GM19438 (cell line): ENCODE data around the gene SLC15A2.

Experiments used
- ATAC-seq: cut with Tn5 transposase; IDR thresholded peaks from one replicate; pipeline ENCODE4 v1.9.1; 2021; ENCODE audit warnings: low read depth; ENCODE audit not compliant: unreplicated experiment

Gene SLC15A2

DNA sequence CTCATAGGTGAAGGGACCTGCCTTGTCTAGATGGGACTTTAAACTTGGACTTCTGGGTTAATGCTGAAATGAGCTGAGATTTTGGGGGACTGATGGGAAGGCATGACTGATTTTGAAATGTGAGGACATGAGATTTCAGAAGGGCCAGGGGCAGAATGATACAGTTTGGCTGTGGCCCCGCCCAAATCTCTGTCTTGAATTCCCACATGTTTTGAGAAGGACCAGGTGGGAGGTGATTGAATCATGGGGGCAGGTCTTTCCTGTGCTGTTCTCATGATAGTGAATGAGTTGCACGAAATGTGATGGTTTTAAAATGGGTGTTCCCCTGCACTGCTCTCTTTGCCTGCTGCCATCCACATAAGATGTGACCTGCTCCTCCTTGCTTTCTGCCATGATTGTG, 85.0 kb downstream of the SLC15A2 start:
- no peak for ATAC-seq

DNA sequence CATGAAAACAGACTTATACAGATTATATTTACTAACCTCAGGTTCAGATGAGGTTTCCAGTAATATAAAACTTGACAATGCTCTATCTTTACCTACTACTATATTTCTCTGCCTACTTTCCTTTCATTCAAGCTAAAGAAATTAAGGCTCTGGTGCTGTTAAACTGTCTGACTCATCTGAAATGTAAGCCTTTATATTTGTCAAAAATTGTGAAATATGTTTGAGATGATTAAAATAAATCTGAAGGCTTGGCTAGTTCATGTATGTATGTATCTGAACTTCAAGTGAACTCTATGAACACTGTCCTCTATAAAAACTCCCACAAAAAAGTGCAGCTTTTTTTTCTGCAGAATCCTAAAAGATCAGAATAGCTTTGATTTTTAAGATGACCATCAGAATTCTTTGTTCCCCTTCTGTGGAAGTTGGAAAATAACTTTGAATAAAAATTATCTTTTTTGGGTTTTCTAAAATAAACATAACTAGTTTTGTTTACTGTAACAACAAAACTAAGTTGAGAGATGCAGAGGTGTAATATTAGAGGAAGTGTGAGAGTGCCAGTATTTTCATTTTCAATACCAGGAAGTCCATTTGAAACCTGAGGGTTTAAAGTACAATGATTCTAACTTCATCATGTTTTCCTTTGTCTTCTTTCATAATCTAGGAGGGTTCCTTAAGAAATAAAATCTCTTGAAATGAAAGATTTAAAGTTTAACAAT, 85.7 kb downstream of the SLC15A2 start:
- ATAC-seq = no peak

DNA sequence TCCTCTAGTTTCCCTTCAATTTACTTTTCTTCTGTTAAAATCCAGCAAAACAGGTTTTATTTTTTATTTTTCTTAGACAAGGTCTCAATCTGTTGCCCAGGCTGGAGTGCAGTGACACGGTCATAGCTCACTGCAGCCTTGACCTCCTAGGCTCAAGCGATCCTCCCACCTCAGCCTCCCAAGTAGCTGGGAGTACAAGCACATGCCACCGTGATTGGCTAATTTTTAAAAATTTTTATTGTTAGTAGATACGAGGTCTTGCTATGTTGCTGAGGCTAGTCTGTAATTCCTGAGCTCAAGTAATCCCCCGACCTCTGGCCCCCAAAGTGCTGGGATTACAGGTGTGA, 86.2 kb downstream of the SLC15A2 start:
- no peak for ATAC-seq

DNA sequence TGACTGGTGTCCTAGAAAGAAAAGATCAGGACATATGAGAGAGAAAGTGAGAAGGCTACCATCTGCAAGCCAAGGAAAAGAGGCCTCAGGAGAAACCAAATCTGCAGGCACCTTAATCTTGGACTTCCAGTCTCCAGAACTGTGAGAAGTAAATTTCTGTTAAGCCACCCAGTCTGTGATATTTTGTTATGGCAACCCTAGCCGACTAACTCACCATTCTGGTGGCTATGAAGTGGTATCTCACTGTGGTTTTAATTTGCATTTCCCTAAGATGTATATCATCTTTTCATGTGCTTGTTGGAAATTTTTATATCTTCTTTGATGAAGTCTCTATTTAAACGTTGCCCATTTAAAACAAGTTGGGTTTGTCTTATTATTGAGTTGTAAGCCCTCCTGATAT, 87.3 kb downstream of the SLC15A2 start:
- no peak for ATAC-seq

DNA sequence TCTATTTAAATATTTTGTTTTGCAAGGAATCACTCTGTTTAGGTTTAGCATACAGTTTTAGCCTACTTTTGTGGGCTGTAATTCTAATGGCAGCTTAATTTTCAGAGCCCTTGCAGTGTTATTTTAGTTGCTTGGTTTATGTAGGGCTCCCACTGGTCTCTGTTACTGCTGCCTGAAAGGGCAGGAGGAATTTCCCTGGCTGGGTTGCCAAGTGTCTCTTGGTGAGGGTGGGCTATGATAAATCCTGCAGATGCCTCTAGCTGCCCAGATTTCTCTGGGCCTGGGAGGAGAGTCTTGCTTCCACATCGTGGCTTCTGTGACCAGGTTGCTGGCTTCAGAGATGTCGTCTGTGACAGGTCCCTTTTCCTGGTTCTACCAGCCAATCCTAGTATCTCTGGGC, 91.6 kb downstream of the SLC15A2 start:
- ATAC-seq = no peak

DNA sequence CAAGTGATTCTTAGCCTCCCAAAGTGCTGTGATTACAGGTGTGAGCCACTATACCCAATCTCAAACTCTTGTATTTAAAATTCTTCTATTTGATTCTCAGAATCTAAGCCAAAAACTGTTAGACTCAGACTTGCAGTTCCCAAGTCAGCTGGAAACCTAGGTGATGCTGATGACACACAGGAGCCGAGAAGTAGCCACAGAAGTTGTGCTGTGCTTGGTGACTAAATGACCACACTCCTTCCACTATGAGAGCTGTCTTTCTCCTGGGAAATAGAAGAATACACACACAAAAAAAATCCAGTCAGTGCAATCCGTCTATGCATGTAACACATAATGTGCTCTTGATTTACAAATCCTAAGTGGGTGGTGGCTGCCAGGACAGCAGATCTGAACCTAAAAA, 93.9 kb downstream of the SLC15A2 start:
- no peak for ATAC-seq

DNA sequence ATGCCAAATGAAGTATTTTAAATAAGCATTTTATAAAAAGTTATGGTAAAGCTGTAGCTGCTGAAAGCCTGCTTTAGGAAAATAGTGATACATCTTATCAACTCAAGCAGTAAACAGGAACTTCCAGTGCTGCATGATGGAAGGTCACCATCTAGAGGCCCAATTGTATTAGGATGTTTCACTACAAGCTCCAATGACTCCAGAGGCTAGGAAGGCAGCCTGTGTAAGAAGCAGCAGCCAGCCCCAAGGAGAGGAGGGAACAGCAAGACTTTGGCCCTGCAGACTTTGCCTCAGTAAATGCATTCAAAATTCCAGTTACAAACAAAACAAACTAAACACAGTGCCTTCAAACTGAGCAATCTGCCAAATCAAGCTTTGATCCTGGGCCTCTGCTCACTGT, 95.7 kb downstream of the SLC15A2 start:
- ATAC-seq = no peak

DNA sequence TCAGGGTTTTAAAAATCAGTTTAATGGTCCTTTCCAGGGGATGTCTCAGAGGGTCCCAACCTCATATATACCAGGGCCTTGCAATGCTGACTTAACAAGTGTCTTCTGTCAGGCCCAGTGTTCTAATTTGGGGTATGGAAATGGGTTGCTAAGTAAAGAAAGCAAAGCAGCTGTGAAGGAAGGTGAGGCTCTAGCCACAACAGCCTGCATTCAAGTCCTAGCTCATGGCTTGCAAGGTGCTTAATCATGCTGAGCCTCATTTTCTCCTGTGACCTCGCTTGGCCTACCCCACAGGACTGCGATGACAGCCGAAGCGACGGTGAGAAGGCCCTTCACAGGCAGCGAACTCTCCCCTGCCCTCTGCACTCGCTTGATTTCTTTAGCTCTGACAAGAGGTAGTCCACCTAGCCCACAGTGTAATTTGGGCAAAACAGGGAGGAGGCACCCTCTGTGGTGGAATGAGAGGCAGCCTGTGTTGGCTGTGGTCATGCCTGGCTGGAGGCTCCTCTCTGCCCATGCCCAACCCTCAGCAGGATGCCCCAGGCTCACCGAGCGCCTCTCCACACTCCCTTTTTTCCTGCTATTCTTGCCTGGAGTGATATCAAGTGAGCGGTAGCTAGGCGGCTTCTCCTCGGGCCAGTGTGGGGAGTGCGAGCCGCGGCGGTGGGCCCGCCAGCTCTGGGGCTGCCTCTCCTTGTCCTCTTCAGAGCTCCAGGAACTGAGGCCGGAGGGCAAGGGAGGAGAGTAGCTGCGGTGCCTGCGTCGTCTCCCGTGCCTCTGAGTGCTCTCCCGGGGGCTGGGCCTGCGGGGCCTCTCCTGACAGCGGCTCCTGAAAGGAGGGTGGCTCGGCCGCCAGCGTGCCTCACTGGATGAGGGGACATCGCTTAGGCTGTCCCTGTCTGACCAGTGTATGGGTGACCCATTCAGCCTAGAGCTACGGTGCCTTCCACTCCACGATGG, 98.7 kb downstream of the SLC15A2 start:
- ATAC-seq = peak; percentile 41
